Stimulated activated naive CD8-positive, alpha-beta T cell treated with anti-CD3 and anti-CD28 coated beads, Interleukin-15, Interleukin-2, amounts not matched to agents 100 ng/mL and 50 ng/mL, for 24 hours (primary cell): Measurements from ENCODE around the gene SIKE1.
"Not testable (repeated sequence)": the region's sequence is repeated elsewhere in the genome, so short reads cannot be mapped to it uniquely, and the experiment has no call there.

Experiments
- H3K27ac Mint-ChIP-seq: one replicate; pipeline ENCODE4 v1.8.0; 2021; ENCODE audit warnings: mild to moderate bottlenecking, mixed read lengths
- H3K27me3 Mint-ChIP-seq: one replicate; pipeline ENCODE4 v1.8.0; 2021; ENCODE audit warnings: mixed read lengths
- H3K36me3 Mint-ChIP-seq: one replicate; pipeline ENCODE4 v1.8.0; 2021; ENCODE audit warnings: low read depth, mixed read lengths
- H3K4me1 Mint-ChIP-seq: one replicate; pipeline ENCODE4 v1.8.0; 2021; ENCODE audit warnings: low read depth, mixed read lengths
- H3K4me3 Mint-ChIP-seq: one replicate; pipeline ENCODE4 v1.8.0; 2021; ENCODE audit warnings: mild to moderate bottlenecking, mixed read lengths
- H3K9me3 Mint-ChIP-seq: one replicate; pipeline ENCODE4 v1.8.0; 2021; ENCODE audit warnings: mixed read lengths

Gene SIKE1

GRCh38 chr1:114764689-114765088 is 15.8 kb downstream of the SIKE1 start:
- no peak overlapping the region for H3K27ac Mint-ChIP-seq
- H3K27me3 Mint-ChIP-seq: no peaks in the 10 kb centered on the region
- no peak overlapping the region for H3K4me3 Mint-ChIP-seq
- H3K4me1 Mint-ChIP-seq: no peaks in the 10 kb centered on the region
- H3K9me3 Mint-ChIP-seq: no peaks in the 10 kb centered on the region
- peaks cover 4% of the 10 kb centered on the region for H3K36me3 Mint-ChIP-seq

DNA sequence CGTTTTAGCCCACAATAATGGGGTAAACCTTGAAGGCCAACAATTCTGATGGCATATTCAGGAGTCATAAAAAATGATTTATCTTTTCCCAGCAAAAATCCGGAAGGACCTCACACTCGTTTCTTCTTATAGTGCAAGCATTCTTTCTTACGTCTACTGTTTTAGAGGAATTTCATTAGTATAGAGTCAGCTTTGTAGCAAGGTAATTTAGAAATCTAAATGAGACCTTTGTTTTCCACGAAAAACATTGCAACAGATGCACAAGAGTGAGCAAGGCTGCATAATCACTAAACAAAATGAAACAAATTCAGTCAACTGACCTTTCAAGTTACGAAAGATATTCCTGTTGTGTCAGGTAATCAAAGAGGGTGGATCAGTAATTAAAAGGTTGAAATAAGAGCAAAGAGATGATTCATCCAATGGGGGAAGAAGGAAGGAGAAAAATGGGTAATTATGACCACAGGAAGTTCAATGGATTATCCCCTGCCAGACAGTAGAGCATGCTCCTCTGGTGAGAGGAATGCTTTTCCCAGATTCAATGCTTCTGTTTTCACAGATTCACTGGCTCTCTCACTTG is 22.1 kb downstream of the SIKE1 start:
- H3K4me1 Mint-ChIP-seq: peaks cover 47% of the 10 kb centered on the region
- peak overlapping the region; percentile 89 for H3K4me3 Mint-ChIP-seq
- peaks cover 35% of the 10 kb centered on the region for H3K36me3 Mint-ChIP-seq
- no peaks in the 10 kb centered on the region for H3K27me3 Mint-ChIP-seq
- H3K27ac Mint-ChIP-seq: peak overlapping the region; percentile 99
- H3K9me3 Mint-ChIP-seq: peaks cover 5% of the 10 kb centered on the region

DNA sequence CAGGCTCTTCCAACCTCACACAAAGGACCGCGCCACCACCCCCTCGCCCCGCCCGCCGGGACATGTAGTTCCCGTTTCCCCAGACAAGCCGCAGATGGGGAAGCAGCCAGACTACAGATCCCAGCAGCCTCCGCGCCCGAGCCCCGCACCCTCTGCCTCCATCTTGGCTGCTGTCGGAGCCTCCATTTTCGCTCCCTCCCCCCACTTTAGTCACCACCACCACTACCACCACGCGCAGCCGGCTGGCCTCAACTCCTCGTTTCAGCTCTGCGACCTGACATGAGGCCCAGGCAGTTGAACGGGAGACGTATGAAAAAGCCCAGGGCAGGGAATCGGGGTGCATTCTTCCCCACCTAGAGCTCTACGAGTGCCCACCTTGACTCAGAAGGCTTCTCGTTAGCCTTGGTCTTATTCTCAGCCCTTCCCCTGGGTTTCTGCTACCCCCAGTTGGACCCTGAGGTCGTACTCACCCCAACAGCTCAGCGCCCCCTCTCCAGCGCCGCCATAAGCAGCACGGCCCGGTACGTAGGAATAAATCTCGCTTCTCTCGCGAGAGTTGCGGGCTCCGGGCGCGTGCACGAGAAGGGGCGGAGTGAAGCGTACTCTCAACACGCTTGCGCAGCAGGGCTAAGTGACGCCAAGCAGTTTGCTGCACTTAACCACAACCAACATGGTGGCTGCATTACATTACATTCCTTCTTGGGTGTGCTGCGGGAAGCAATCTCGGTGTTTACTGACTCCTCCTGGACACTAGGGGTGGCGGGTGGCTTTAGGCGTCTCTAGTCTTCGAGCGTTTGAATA is 22.8 kb downstream of the SIKE1 start, which contains the start of gene CSDE1:
TSS of gene CSDE1 (minus strand) at position 530 of the 801 bp plus-strand sequence. CDS start 18,094 bp downstream, outside the sequence.
- peaks cover 35% of the 10 kb centered on the region for H3K36me3 Mint-ChIP-seq
- H3K27me3 Mint-ChIP-seq: no peaks in the 10 kb centered on the region
- peak within 1 kb of the TSS; percentile 99 for H3K27ac Mint-ChIP-seq
- peaks cover 5% of the 10 kb centered on the region for H3K9me3 Mint-ChIP-seq
- peaks cover 54% of the 10 kb centered on the region for H3K4me1 Mint-ChIP-seq
- H3K4me3 Mint-ChIP-seq: peak within 1 kb of the TSS; percentile 89

DNA sequence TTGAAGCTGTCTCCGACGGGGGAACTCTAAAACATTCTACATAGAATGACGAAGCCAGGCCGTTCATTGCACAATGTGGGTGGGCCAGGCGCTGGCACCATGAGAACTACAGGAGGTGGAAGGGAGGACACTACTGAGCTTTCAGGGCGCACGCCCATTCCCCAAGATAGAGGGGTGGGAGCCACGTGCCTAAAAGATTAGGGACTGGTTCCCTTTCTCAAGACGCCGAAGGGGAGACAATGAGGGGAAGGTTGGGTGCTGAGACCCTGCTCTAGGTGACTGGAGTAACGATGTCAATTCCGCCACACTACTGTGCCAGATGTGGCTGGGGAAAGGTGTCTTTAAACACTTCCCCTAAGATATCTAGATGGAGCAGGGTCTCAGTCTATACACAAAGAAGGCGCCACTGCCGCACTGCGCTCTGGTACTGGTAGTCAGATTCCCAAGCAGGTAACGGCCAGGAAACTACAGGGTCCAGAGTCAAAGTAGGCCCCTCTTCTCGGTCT is 23.5 kb downstream of the SIKE1 start:
- Mint-ChIP-seq H3K4me3 (peak overlapping the region; percentile 89), H3K9me3 (peaks cover 5% of the 10 kb centered on the region), H3K27me3 (no peaks in the 10 kb centered on the region), H3K36me3 (peaks cover 35% of the 10 kb centered on the region), H3K4me1 (peaks cover 60% of the 10 kb centered on the region), H3K27ac (peak overlapping the region; percentile 99)

DNA sequence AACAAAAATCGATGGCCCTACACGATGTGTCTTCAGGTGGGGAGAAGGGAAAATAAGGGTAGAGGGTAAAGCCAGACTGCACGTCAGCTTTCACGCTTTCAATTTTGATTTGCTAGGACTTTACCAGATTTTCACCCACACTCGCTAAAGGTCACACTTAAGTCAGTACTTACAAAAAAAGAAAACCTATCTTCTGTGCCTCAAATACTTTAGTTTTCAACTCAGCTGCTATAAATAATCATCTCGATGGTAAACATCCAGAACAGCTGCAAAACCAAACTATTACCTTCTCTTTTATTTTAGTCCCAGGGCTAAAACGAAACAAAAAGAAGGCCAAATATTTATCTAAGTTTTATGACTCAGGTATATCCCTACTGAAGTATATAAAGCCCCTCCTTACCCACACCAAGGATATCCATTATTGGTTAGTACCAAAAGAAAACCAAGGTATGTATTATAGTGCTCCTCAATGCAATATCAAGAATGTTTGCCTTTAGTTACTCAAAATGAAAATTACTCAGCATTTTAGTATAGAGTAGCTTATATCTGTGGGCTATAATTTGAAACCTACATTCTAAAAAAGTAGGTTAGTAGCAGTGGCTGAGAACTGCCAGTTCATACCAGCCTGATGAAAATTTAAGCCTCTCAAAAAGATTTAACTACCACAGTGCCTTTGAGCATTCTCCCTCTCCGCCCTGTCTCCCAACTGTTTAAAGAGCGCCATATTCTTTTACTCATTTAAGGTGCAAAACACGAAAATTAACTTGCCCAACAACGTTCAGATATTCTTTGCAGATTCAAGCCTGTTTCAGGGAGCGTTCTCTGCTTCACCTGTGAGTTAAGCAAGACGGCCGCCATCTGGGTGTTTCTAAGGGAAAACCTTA is 24.2 kb downstream of the SIKE1 start:
- no peaks in the 10 kb centered on the region for H3K27me3 Mint-ChIP-seq
- peaks cover 41% of the 10 kb centered on the region for H3K36me3 Mint-ChIP-seq
- peak overlapping the region; percentile 89 for H3K4me3 Mint-ChIP-seq
- H3K27ac Mint-ChIP-seq: peak overlapping the region; percentile 99
- H3K9me3 Mint-ChIP-seq: peaks cover 5% of the 10 kb centered on the region
- peaks cover 68% of the 10 kb centered on the region for H3K4me1 Mint-ChIP-seq

DNA sequence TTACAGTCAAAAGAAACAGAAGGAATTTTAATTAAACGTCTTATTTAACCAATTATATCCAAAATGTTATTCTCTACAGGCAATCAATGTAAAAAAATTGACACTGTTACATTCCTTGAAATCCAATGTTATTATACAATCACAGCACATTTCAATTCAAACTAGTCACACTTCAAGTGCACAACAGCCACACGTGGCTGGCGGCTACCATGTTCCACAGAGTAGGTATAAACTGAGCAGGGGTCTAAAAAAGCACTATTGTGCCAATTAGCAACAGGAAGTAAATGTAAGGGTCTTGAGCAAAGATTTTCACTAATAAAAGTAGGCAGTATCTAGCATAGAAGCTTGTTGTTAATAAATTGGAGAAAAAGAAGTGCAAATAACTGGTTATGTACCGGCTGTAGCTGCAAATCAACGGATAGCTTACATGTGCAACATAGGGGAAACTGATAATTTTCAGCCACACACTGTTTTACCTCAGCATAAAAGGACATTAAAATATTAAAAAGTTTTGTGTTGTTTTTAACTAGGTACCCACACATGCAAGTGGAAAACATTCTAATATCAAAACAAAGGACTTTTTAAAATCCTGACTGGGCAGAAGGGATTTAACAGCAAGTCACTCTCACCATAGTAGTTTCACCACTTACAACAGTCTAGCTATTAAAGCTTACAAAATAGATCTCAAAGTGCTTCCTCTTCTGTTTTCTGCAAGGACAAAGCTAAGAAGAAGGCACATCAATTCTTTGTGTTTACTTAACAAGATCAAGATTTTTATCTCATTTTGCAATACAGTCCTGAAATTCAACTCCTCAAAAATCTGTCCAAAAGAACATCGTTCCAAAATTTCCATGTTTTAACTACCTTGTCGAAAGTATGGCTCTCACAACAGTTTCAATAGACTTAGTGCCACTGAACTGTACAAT is 25.2 kb downstream of the SIKE1 start:
- Mint-ChIP-seq H3K4me3 (peak overlapping the region; percentile 89), H3K9me3 (peaks cover 5% of the 10 kb centered on the region), H3K27ac (peak overlapping the region; percentile 99), H3K27me3 (no peaks in the 10 kb centered on the region), H3K36me3 (peaks cover 46% of the 10 kb centered on the region), H3K4me1 (peaks cover 78% of the 10 kb centered on the region)

DNA sequence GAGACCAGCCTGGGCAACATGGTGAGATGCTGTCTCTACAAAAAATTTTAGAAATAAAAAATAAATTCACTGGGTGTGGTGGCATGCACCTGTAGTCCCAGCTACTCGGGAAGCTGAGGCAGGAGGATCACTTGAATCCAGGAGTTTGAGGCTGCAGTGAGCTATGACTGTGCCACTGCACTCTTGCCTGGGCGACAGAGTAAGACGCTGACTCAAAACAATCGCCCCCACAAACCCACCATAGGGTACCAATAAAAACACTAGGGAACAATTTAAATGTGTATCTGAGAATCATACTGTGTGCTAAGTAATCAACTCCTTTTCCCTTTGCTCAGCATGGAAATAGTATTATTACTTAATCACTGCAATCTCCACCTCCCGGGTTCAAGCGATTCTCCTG is 26.8 kb downstream of the SIKE1 start:
- not testable (repeated sequence) for H3K27me3 Mint-ChIP-seq, H3K9me3 Mint-ChIP-seq
- H3K4me3 Mint-ChIP-seq: peak overlapping the region; percentile 89
- peaks cover 61% of the 10 kb centered on the region for H3K36me3 Mint-ChIP-seq
- H3K27ac Mint-ChIP-seq: peak overlapping the region; percentile 99
- peaks cover 91% of the 10 kb centered on the region for H3K4me1 Mint-ChIP-seq

- Mint-ChIP-seq H3K36me3 (peaks cover 62% of the 10 kb centered on the region), H3K27me3 (no peaks in the 10 kb centered on the region), H3K27ac (no peak overlapping the region), H3K4me3 (peak overlapping the region; percentile 89), H3K9me3 (no peaks in the 10 kb centered on the region), H3K4me1 (peaks cover 91% of the 10 kb centered on the region)
Observed at GRCh38 chr1:114753143-114753542, 27.3 kb downstream of the SIKE1 start.

DNA sequence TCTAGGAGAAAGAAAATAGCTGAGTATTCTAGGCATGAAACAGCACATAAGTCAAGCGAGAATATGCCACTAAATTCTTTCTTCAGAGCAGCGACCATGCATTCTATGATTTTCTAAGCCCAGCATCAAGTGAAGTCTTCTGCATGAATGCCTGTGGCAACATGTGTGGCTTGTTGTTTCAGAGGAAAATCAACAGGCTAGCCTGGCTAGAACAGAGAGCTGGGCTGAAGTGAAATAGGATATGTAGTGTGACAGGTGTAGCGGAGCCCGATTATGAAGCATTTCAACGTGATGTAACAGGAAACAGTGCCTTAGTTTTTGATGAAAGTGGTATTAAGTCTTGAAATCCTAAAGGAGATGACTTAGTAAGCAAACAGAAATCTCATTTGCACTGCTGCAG is 29.7 kb downstream of the SIKE1 start:
- H3K4me3 Mint-ChIP-seq: no peak overlapping the region

GRCh38 chr1:114749835-114750234 is 30.6 kb downstream of the SIKE1 start:
- Mint-ChIP-seq H3K27ac (no peak overlapping the region), H3K27me3 (no peaks in the 10 kb centered on the region), H3K4me1 (peaks cover 95% of the 10 kb centered on the region), H3K9me3 (no peaks in the 10 kb centered on the region), H3K36me3 (peaks cover 65% of the 10 kb centered on the region), H3K4me3 (no peak overlapping the region)

More for the DNA sequence above, 29.7 kb downstream of the SIKE1 start:
- no peaks in the 10 kb centered on the region for H3K9me3 Mint-ChIP-seq
- no peaks in the 10 kb centered on the region for H3K27me3 Mint-ChIP-seq
- H3K4me1 Mint-ChIP-seq: peaks cover 95% of the 10 kb centered on the region
- H3K27ac Mint-ChIP-seq: no peak overlapping the region
- H3K36me3 Mint-ChIP-seq: peaks cover 68% of the 10 kb centered on the region

DNA sequence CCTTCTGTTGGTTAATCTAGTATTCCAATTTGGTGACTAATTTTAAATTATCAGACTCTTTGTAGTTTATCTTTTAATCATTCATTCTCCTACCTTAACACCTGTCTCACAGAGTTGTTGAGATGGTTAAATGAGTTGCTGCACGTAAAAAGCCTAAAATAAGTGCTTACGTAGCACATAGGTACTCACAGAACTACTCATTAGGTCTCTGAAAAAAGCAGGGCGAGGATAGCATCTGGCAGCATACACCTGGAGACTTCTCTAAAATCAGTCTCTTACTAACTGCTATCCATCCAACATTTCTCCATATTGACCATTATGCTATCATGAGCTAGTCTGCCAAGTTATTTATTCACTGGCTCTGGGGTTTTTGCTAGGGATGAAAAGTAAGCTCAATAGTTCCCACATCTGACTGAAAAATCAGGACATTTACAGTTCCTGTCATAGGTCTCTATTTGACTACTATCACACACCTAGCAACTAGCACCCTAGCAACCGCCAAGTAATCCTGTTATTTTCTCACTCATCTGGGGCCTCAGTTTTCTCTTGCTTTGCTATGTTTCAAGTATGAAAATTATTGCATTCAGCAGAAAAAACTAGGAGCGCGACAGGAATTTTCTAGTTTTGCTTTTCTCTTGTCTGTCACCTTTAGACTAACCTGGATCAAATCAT is 33.9 kb downstream of the SIKE1 start:
- Mint-ChIP-seq H3K27ac (peak overlapping the region; percentile 69), H3K36me3 (peaks cover 81% of the 10 kb centered on the region), H3K4me1 (peaks cover 88% of the 10 kb centered on the region), H3K9me3 (no peaks in the 10 kb centered on the region), H3K4me3 (no peak overlapping the region), H3K27me3 (no peaks in the 10 kb centered on the region)

GRCh38 chr1:114745291-114745690 is 35.2 kb downstream of the SIKE1 start:
- no peaks in the 10 kb centered on the region for H3K27me3 Mint-ChIP-seq
- peaks cover 86% of the 10 kb centered on the region for H3K36me3 Mint-ChIP-seq
- H3K4me1 Mint-ChIP-seq: peaks cover 81% of the 10 kb centered on the region
- H3K9me3 Mint-ChIP-seq: no peaks in the 10 kb centered on the region
- peak overlapping the region; percentile 69 for H3K27ac Mint-ChIP-seq
- no peak overlapping the region for H3K4me3 Mint-ChIP-seq

DNA sequence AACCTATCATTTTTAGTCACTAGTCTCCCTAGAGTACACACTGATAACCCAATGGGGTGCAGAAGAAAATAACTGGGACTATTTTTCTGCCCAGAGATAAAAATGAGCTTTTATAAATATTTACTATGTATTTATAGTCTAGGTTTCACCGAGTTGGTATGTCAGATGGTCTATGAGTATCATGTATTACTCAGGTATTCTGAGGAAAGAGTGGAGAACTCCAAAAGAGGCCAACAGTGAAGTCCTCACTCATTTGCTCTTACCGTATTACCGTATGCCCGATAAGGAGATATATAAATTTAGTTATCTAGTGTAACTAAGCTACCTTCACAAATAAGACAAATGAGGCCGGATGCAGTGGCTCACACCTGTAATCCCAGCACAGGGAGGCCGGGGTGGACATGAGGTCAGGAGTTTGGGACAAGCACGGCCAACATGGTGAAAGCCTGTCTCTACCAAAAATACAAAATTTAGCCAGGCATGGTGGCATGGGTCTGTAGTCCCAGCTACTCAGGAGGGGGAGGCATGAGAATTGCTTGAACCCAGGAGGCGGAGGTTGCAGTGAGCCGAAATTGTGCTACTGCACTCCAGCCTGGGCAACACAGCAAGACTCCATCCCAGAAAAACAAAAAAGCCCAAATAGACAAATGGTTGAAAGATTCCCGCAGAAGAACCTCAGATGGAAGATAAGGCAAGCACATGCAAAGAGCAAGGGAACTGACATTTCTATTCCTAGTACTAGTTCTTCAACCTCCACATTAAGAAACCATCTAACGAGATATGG is 38.3 kb downstream of the SIKE1 start:
- H3K27me3 Mint-ChIP-seq: no peaks in the 10 kb centered on the region
- H3K27ac Mint-ChIP-seq: no peak overlapping the region
- H3K36me3 Mint-ChIP-seq: peaks cover 79% of the 10 kb centered on the region
- no peak overlapping the region for H3K4me3 Mint-ChIP-seq
- no peaks in the 10 kb centered on the region for H3K9me3 Mint-ChIP-seq
- H3K4me1 Mint-ChIP-seq: peaks cover 59% of the 10 kb centered on the region
